Naive thymus-derived CD4-positive, alpha-beta T cell (primary cell): Measurements from ENCODE around the gene WNT7B. TPM values are rescaled to one million over a fixed set of nuclear protein-coding genes. Genes with fewer than 3 reads are reported as not detected.

ENCODE experiments used
- ATAC-seq: fragments of 150-1000 bp; cut with Tn5 transposase; 2 replicates; pipeline ENCODE4 v1.10.0; 2021; ENCODE audit warnings: mild to moderate bottlenecking, moderate library complexity
- CTCF ChIA-PET: fragments of 350-600 bp; sonication (Branson Sonifier 250); formaldehyde crosslinking; loops from one replicate; lab custom pipeline; 2021; ENCODE audit warnings: antibody characterized with exemption; lab: Charles Lee
- POLR2A ChIA-PET: fragments of 350-600 bp; sonication (Branson Sonifier 250); formaldehyde crosslinking; loops from one replicate; lab custom pipeline; 2021; ENCODE audit warnings: antibody characterized with exemption, inconsistent platforms; lab: Charles Lee
- DNase-seq, 9 donors: peaks; one replicate each; pipeline versions ENCODE4 v3.0.0 to v3.0.0-alpha.2; 2020 to 2022; ENCODE audit warnings: mixed read lengths in 1 of 9
- H3K27ac ChIP-seq: one replicate; pipeline ENCODE4 v1.7.0; 2013; ENCODE audit warnings: mild to moderate bottlenecking, low read depth, low read length, moderate library complexity
- H3K27me3 ChIP-seq, 2 donors: one replicate each; pipeline ENCODE4 v1.7.0; 2013; ENCODE audit warnings: low read length in 2 of 2, mild to moderate bottlenecking in 2 of 2, moderate library complexity in 2 of 2; ENCODE audit not compliant: control insufficient read depth in 2 of 2, insufficient read depth in 2 of 2
- H3K36me3 ChIP-seq, 3 experiments: 1 replicate in 2 of 3; 2 replicates in 1 of 3; pipeline ENCODE4 v1.7.0; 2013; ENCODE audit warnings: low read length in 3 of 3, mild to moderate bottlenecking in 3 of 3, moderate library complexity in 1 of 3; ENCODE audit not compliant: insufficient read depth in 3 of 3, control insufficient read depth in 2 of 3
- H3K4me1 ChIP-seq, 2 donors: one replicate each; pipeline ENCODE4 v1.7.0; 2013; ENCODE audit warnings: low read length in 2 of 2, mild to moderate bottlenecking in 2 of 2, moderate library complexity in 1 of 2; ENCODE audit not compliant: control insufficient read depth in 2 of 2, insufficient read depth in 2 of 2
- H3K4me3 ChIP-seq: 2 replicates; pipeline ENCODE4 v1.7.0; 2013; ENCODE audit warnings: mild to moderate bottlenecking, low read length
- H3K9me3 ChIP-seq, 3 experiments: 1 replicate in 2 of 3; 2 replicates in 1 of 3; pipeline ENCODE4 v1.7.0; 2013; ENCODE audit warnings: low read length in 3 of 3; ENCODE audit not compliant: control insufficient read depth in 2 of 3
- H3K27ac Mint-ChIP-seq, 9 donors: one replicate each; pipeline ENCODE4 v1.8.0; 2020 to 2022; ENCODE audit warnings: mixed read lengths in 9 of 9, mild to moderate bottlenecking in 8 of 9, moderate library complexity in 5 of 9, inconsistent platforms in 2 of 9
- H3K27me3 Mint-ChIP-seq, 5 donors: one replicate each; pipeline ENCODE4 v1.8.0; 2021 to 2022; ENCODE audit warnings: mixed read lengths in 5 of 5, mild to moderate bottlenecking in 1 of 5
- H3K36me3 Mint-ChIP-seq, 5 donors: one replicate each; pipeline ENCODE4 v1.8.0; 2020 to 2022; ENCODE audit warnings: mixed read lengths in 5 of 5, mild to moderate bottlenecking in 3 of 5, inconsistent platforms in 1 of 5
- H3K4me1 Mint-ChIP-seq, 7 donors: one replicate each; pipeline ENCODE4 v1.8.0; 2020 to 2022; ENCODE audit warnings: mixed read lengths in 7 of 7, mild to moderate bottlenecking in 3 of 7, inconsistent platforms in 1 of 7
- H3K4me3 Mint-ChIP-seq, 10 donors: one replicate each; pipeline ENCODE4 v1.8.0; 2020 to 2022; ENCODE audit warnings: mild to moderate bottlenecking in 10 of 10, mixed read lengths in 10 of 10, moderate library complexity in 6 of 10, inconsistent platforms in 2 of 10
- H3K9me3 Mint-ChIP-seq, 11 donors: one replicate each; pipeline ENCODE4 v1.8.0; 2020 to 2022; ENCODE audit warnings: mixed read lengths in 11 of 11, mild to moderate bottlenecking in 4 of 11, inconsistent platforms in 1 of 11, moderate library complexity in 1 of 11
- intact Hi-C, 2 donors: fragments of 100-400 bp; cut with micrococcal nuclease; formaldehyde crosslinking; loops; one replicate each; pipeline ENCODE4 v1.15.1; 2023
- polyA plus RNA-seq, 2 donors: library from polyadenylated mRNA; unstranded; fragments of 300-500 nt; fragmentation: Illumina TruSeq; gene quantifications; one replicate each; pipeline ENCODE4 v1.2.3, GENCODE V29; 2021
- total RNA-seq, 6 experiments: library from RNA in 5 of 6; stranded (reverse) in 5 of 6; gene quantifications; 1 replicate in 5 of 6; 2 replicates in 1 of 6; pipeline ENCODE4 v1.2.3 and lab custom pipeline; 2021 to 2026

The WNT7B gene
- total and polyA plus RNA-seq, 7 experiments from 2014 or later: not detected

- Histone ChIP-seq H3K36me3 (no peaks in the 10 kb centered on the region), H3K4me1 (no peaks in the 10 kb centered on the region), H3K4me3 (no peak overlapping the region), H3K9me3 (no peaks in the 10 kb centered on the region), H3K27ac (no peak overlapping the region), H3K27me3 (no peaks in the 10 kb centered on the region)
- Mint-ChIP-seq H3K9me3 (no peaks in the 10 kb centered on the region), H3K4me1 (no peaks in the 10 kb centered on the region), H3K27ac (no peak overlapping the region), H3K27me3 (peaks cover 0 to 16% (median 6%) of the 10 kb centered on the region in 5 donors), H3K4me3 (no peak overlapping the region), H3K36me3 (no peaks in the 10 kb centered on the region)
- DNase-seq: no peak
- intact Hi-C loops: no loop called here
- ATAC-seq: no peak
- CTCF ChIA-PET: interaction anchor here (1.0 kb wide), 1 partner anchor 315 kb away, joined by 3 read pairs; no protein-coding TSS in a partner anchor
- POLR2A ChIA-PET: no interaction called here
Observed at GRCh38 chr22:45961679-45962433, 15.1 kb downstream of the WNT7B start.

- H3K27ac ChIP-seq: no peak overlapping the region
- H3K9me3 ChIP-seq: no peaks in the 10 kb centered on the region
- Mint-ChIP-seq H3K27me3 (peaks cover 0 to 7% (median 6%) of the 10 kb centered on the region in 5 donors), H3K9me3 (no peaks in the 10 kb centered on the region), H3K36me3 (no peaks in the 10 kb centered on the region), H3K27ac (no peak overlapping the region), H3K4me3 (no peak overlapping the region), H3K4me1 (no peaks in the 10 kb centered on the region)
- H3K4me3 ChIP-seq: no peak overlapping the region
- no peaks in the 10 kb centered on the region for H3K27me3 ChIP-seq
- no peaks in the 10 kb centered on the region for H3K4me1 ChIP-seq
- DNase-seq: no peak
- ChIA-PET POLR2A (no interaction called here), CTCF (no interaction called here)
- no peak for ATAC-seq
- H3K36me3 ChIP-seq: no peaks in the 10 kb centered on the region
- intact Hi-C loops: no loop called here
Observed at GRCh38 chr22:45960477-45961386, 16.2 kb downstream of the WNT7B start.

GRCh38 chr22:45959719-45960476 is 17.1 kb downstream of the WNT7B start:
- no peak overlapping the region for H3K4me3 Mint-ChIP-seq
- H3K36me3 Mint-ChIP-seq: no peaks in the 10 kb centered on the region
- H3K27me3 Mint-ChIP-seq: peaks cover 0 to 4% (median 4%) of the 10 kb centered on the region in 5 donors
- no peak for ATAC-seq
- DNase-seq: no peak
- no peak overlapping the region for H3K27ac Mint-ChIP-seq
- no peaks in the 10 kb centered on the region for H3K4me1 Mint-ChIP-seq
- no peak overlapping the region for H3K4me3 ChIP-seq
- H3K9me3 Mint-ChIP-seq: no peaks in the 10 kb centered on the region
- H3K9me3 ChIP-seq: no peaks in the 10 kb centered on the region
- H3K36me3 ChIP-seq: no peaks in the 10 kb centered on the region
- ChIA-PET POLR2A (no interaction called here), CTCF (no interaction called here)
- no peaks in the 10 kb centered on the region for H3K4me1 ChIP-seq
- intact Hi-C loops: no loop called here
- H3K27me3 ChIP-seq: no peaks in the 10 kb centered on the region
- no peak overlapping the region for H3K27ac ChIP-seq

GRCh38 chr22:45958971-45959370 is 18.0 kb downstream of the WNT7B start:
- H3K9me3 ChIP-seq: no peaks in the 10 kb centered on the region
- Mint-ChIP-seq H3K9me3 (no peaks in the 10 kb centered on the region), H3K36me3 (no peaks in the 10 kb centered on the region), H3K4me1 (no peaks in the 10 kb centered on the region), H3K4me3 (no peak overlapping the region), H3K27me3 (peaks cover 0 to 3% (median 0%) of the 10 kb centered on the region in 5 donors), H3K27ac (no peak overlapping the region)
- H3K27me3 ChIP-seq: no peaks in the 10 kb centered on the region
- ATAC-seq (no peak), DNase-seq (no peak)
- ChIA-PET POLR2A (no interaction called here), CTCF (no interaction called here)
- H3K4me1 ChIP-seq: no peaks in the 10 kb centered on the region
- intact Hi-C loops: no loop called here
- H3K36me3 ChIP-seq: no peaks in the 10 kb centered on the region
- no peak overlapping the region for H3K4me3 ChIP-seq
- H3K27ac ChIP-seq: no peak overlapping the region

- ChIA-PET CTCF (no interaction called here), POLR2A (no interaction called here)
- no peaks in the 10 kb centered on the region for H3K36me3 ChIP-seq
- peaks cover 0 to 2% (median 0%) of the 10 kb centered on the region in 7 donors for H3K4me1 Mint-ChIP-seq
- H3K27ac Mint-ChIP-seq: no peak overlapping the region
- no peak for DNase-seq
- no peaks in the 10 kb centered on the region for H3K27me3 ChIP-seq
- intact Hi-C loops: no loop called here
- no peaks in the 10 kb centered on the region for H3K36me3 Mint-ChIP-seq
- H3K4me1 ChIP-seq: no peaks in the 10 kb centered on the region
- no peak overlapping the region for H3K4me3 ChIP-seq
- H3K27ac ChIP-seq: no peak overlapping the region
- no peaks in the 10 kb centered on the region for H3K9me3 Mint-ChIP-seq
- H3K27me3 Mint-ChIP-seq: peaks cover 0 to 11% (median 5%) of the 10 kb centered on the region in 5 donors
- no peak overlapping the region for H3K4me3 Mint-ChIP-seq
- no peaks in the 10 kb centered on the region for H3K9me3 ChIP-seq
- ATAC-seq: no peak
Observed at GRCh38 chr22:45957826-45958225, 19.1 kb downstream of the WNT7B start.

- CTCF ChIA-PET: no interaction called here
- Mint-ChIP-seq H3K27ac (no peak overlapping the region), H3K9me3 (no peaks in the 10 kb centered on the region), H3K4me1 (peaks cover 0 to 4% (median 0%) of the 10 kb centered on the region in 7 donors), H3K36me3 (no peaks in the 10 kb centered on the region), H3K27me3 (peaks cover 3 to 20% (median 9%) of the 10 kb centered on the region in 5 donors), H3K4me3 (no peak overlapping the region)
- H3K4me3 ChIP-seq: no peak overlapping the region
- intact Hi-C loops: no loop called here
- no peaks in the 10 kb centered on the region for H3K9me3 ChIP-seq
- ATAC-seq (no peak), DNase-seq (no peak)
- no peaks in the 10 kb centered on the region for H3K36me3 ChIP-seq
- H3K27ac ChIP-seq: no peak overlapping the region
- no peaks in the 10 kb centered on the region for H3K27me3 ChIP-seq
- POLR2A ChIA-PET: no interaction called here
- H3K4me1 ChIP-seq: no peaks in the 10 kb centered on the region
Observed at GRCh38 chr22:45953178-45953577, 23.8 kb downstream of the WNT7B start.
